Astrocyte (in vitro differentiated cells and primary cell): ENCODE results near the gene UROC1. TPM values are rescaled to one million over a fixed set of nuclear protein-coding genes. Genes with fewer than 3 reads are reported as not detected.

Experiments used
- DNase-seq: peaks from one replicate; pipeline ENCODE4 v3.0.0-alpha.2; 2010; ENCODE audit warnings: low read depth
- FAIRE-seq: peaks from 2 replicates; lab custom pipeline; 2011; peaks lifted over from hg19 to GRCh38; lab: Jason Lieb, UNC
- H2AFZ ChIP-seq: 2 replicates; pipeline ENCODE4 v1.6.0; 2012; ENCODE audit warnings: low read depth, low read length, inconsistent platforms
- H3K27ac ChIP-seq: 2 replicates; pipeline ENCODE4 v1.5.1; 2011; ENCODE audit warnings: low read depth, low read length, inconsistent platforms
- H3K27me3 ChIP-seq: 2 replicates; pipeline ENCODE4 v1.6.0; 2011; ENCODE audit warnings: low read length, inconsistent platforms; ENCODE audit not compliant: insufficient read depth
- H3K36me3 ChIP-seq: 2 replicates; pipeline ENCODE4 v1.5.1; 2011; ENCODE audit warnings: low read length, inconsistent platforms; ENCODE audit not compliant: insufficient read depth
- H3K4me1 ChIP-seq: 2 replicates; pipeline ENCODE4 v1.5.1; 2011; ENCODE audit warnings: low read length, inconsistent platforms; ENCODE audit not compliant: insufficient read depth
- H3K4me2 ChIP-seq: 2 replicates; pipeline ENCODE4 v1.6.0; 2012; ENCODE audit warnings: low read length, inconsistent platforms
- H3K4me3 ChIP-seq: 2 replicates; pipeline ENCODE4 v1.5.1; 2011; ENCODE audit warnings: low read depth, mild to moderate bottlenecking, low read length, inconsistent platforms; ENCODE audit not compliant: insufficient read depth
- H3K79me2 ChIP-seq: 2 replicates; pipeline ENCODE4 v1.6.0; 2012; ENCODE audit warnings: mild to moderate bottlenecking, low read length, inconsistent platforms; ENCODE audit not compliant: insufficient read depth
- H3K9ac ChIP-seq: 2 replicates; pipeline ENCODE4 v1.6.0; 2012; ENCODE audit warnings: mild to moderate bottlenecking, low read length, inconsistent platforms
- H3K9me3 ChIP-seq: 2 replicates; pipeline ENCODE4 v1.5.1; 2012; ENCODE audit warnings: low read depth, mild to moderate bottlenecking, low read length, inconsistent platforms; ENCODE audit not compliant: insufficient read depth
- H4K20me1 ChIP-seq: 2 replicates; pipeline ENCODE4 v1.6.0; 2012; ENCODE audit warnings: low read length, inconsistent platforms; ENCODE audit not compliant: insufficient read depth
- H3K27ac Mint-ChIP-seq: one replicate; pipeline ENCODE4 v1.8.0; 2021; ENCODE audit warnings: mild to moderate bottlenecking, mixed read lengths; ENCODE audit not compliant: unreplicated experiment
- H3K27me3 Mint-ChIP-seq: one replicate; pipeline ENCODE4 v1.8.0; 2021; ENCODE audit warnings: low read depth, mixed read lengths; ENCODE audit not compliant: unreplicated experiment
- H3K36me3 Mint-ChIP-seq: one replicate; pipeline ENCODE4 v1.8.0; 2021; ENCODE audit warnings: low read depth, mixed read lengths; ENCODE audit not compliant: unreplicated experiment
- H3K4me1 Mint-ChIP-seq: one replicate; pipeline ENCODE4 v1.8.0; 2021; ENCODE audit warnings: low read depth, mixed read lengths; ENCODE audit not compliant: unreplicated experiment
- H3K4me3 Mint-ChIP-seq: one replicate; pipeline ENCODE4 v1.8.0; 2021; ENCODE audit warnings: mild to moderate bottlenecking, moderate library complexity, mixed read lengths; ENCODE audit not compliant: unreplicated experiment
- H3K9me3 Mint-ChIP-seq: one replicate; pipeline ENCODE4 v1.8.0; 2021; ENCODE audit warnings: mild to moderate bottlenecking, mixed read lengths; ENCODE audit not compliant: unreplicated experiment
- EZH2 ChIP-seq: IDR thresholded peaks from 2 replicates; pipeline ENCODE4 v1.6.1; 2012; ENCODE audit warnings: mild to moderate bottlenecking, low read length, inconsistent platforms; ENCODE audit not compliant: insufficient read depth
- total RNA-seq: library from RNA; stranded (reverse); gene quantifications from 2 replicates; pipeline ENCODE4 v1.2.1, GENCODE V29; 2021
- TF ChIP-seq, protein P1 (sequence below): IDR thresholded peaks from 2 replicates; pipeline ENCODE4 v1.5.1; 2011; ENCODE audit warnings: low read depth, mild to moderate bottlenecking, inconsistent platforms, low read length, moderate library complexity; ENCODE audit not compliant: insufficient read depth

UROC1 gene
- total RNA-seq, 1 donor from 2014 or later = not detected

DNA sequence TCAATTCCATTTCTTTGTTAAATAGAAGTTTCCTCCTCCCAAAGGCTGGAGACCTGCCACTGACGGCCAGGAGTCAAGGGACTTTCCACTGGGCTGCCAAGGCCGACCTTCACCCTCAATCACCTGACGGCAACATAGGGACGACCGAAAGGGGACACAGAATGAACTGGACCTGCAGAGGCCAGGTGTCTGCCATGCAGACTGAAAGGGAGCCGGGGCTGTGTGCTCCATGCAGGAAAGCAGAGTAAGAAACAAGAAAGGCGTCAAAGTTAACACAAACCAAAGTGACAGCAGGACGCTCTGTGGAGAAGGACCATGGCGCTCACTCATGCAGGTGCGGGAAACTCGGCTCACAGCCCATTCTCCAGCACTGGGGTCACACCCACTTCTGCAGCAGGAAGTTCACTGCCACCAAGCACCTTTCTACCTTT, 67.9 kb downstream of the UROC1 start:
- H3K4me2 ChIP-seq = no peak overlapping the region
- TF ChIP-seq EZH2 = no peak
- TF ChIP-seq, protein P1, sequence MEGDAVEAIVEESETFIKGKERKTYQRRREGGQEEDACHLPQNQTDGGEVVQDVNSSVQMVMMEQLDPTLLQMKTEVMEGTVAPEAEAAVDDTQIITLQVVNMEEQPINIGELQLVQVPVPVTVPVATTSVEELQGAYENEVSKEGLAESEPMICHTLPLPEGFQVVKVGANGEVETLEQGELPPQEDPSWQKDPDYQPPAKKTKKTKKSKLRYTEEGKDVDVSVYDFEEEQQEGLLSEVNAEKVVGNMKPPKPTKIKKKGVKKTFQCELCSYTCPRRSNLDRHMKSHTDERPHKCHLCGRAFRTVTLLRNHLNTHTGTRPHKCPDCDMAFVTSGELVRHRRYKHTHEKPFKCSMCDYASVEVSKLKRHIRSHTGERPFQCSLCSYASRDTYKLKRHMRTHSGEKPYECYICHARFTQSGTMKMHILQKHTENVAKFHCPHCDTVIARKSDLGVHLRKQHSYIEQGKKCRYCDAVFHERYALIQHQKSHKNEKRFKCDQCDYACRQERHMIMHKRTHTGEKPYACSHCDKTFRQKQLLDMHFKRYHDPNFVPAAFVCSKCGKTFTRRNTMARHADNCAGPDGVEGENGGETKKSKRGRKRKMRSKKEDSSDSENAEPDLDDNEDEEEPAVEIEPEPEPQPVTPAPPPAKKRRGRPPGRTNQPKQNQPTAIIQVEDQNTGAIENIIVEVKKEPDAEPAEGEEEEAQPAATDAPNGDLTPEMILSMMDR = no peak
- no peak for FAIRE-seq
- no peak overlapping the region for H3K9ac ChIP-seq
- H3K4me3 Mint-ChIP-seq = no peak overlapping the region
- no peaks in the 10 kb centered on the region for H3K27me3 ChIP-seq
- H3K27ac ChIP-seq = no peak overlapping the region
- H3K4me1 ChIP-seq = no peaks in the 10 kb centered on the region
- H3K36me3 ChIP-seq = peaks cover 9% of the 10 kb centered on the region
- peaks cover 3% of the 10 kb centered on the region for H3K4me1 Mint-ChIP-seq
- peaks cover 4% of the 10 kb centered on the region for H3K79me2 ChIP-seq
- no peak for DNase-seq
- no peaks in the 10 kb centered on the region for H3K9me3 ChIP-seq
- no peak overlapping the region for H3K27ac Mint-ChIP-seq
- no peaks in the 10 kb centered on the region for H3K9me3 Mint-ChIP-seq
- no peak overlapping the region for H2AFZ ChIP-seq
- peaks cover 5% of the 10 kb centered on the region for H3K36me3 Mint-ChIP-seq
- no peak overlapping the region for H3K4me3 ChIP-seq
- H3K27me3 Mint-ChIP-seq = no peaks in the 10 kb centered on the region
- H4K20me1 ChIP-seq = peaks cover 46% of the 10 kb centered on the region

DNA sequence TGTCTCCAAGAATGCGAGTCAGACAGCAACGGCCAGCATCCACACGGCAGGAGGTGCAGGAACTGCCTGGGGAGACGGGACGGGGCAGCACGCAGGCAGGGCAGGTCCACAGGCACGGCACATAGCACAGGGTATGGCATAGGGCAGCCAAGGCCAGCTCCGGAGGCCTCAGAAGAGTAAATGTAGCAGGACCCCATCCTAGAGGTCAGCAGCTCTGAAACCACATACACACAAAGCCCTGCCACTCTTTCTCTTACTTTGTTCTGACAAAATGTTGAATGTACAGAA, 68.7 kb downstream of the UROC1 start:
- H2AFZ ChIP-seq = no peak overlapping the region
- Mint-ChIP-seq H3K27ac (no peak overlapping the region), H3K27me3 (no peaks in the 10 kb centered on the region), H3K9me3 (no peaks in the 10 kb centered on the region), H3K4me1 (no peaks in the 10 kb centered on the region), H3K36me3 (peaks cover 5% of the 10 kb centered on the region), H3K4me3 (no peak overlapping the region)
- TF ChIP-seq, protein P1 = no peak
- no peak for TF ChIP-seq EZH2
- FAIRE-seq (no peak), DNase-seq (no peak)
- H3K9me3 ChIP-seq = no peaks in the 10 kb centered on the region
- H3K4me3 ChIP-seq = no peak overlapping the region
- H3K36me3 ChIP-seq = peaks cover 6% of the 10 kb centered on the region
- no peaks in the 10 kb centered on the region for H3K4me1 ChIP-seq
- no peaks in the 10 kb centered on the region for H3K27me3 ChIP-seq
- no peak overlapping the region for H3K27ac ChIP-seq
- no peak overlapping the region for H3K4me2 ChIP-seq
- peaks cover 42% of the 10 kb centered on the region for H4K20me1 ChIP-seq
- peaks cover 4% of the 10 kb centered on the region for H3K79me2 ChIP-seq
- H3K9ac ChIP-seq = no peak overlapping the region

DNA sequence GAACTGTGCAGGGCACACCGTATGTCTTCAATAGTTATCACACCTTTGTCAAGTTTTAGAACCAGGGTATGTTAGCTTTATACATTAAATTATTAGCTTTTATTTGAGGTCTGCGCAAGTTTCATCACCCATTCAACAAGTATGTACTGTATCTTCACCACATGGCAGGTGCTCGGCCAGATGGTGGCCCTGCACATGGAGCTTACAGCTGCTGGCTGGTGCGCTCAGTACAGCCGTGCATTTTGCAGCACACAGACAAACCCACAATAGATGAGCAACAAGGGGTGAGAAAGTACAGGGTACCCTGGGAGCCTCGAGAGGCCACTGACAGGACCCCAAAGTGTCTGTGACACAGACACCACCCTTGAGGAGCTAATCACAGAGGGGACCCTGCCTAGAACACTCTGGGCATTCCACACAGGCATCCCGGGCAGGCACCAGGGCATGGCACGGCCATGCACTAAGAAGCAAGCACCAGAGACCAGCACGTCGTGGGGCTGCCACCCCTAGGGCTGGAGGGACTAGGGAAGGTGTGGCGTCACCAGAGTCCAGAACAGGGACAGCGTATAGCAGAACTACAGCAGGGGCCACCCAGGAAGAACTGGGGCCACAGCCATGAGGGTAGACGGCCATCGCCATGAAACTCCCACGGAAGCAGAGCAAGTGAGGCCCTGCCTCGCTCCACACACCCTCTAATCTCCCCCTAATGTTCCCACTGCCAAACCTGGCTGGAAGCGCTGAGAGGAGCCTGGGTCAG, 69.3 kb downstream of the UROC1 start:
- H3K4me1 Mint-ChIP-seq = no peaks in the 10 kb centered on the region
- H2AFZ ChIP-seq = no peak overlapping the region
- no peaks in the 10 kb centered on the region for H3K27me3 Mint-ChIP-seq
- no peak overlapping the region for H3K27ac ChIP-seq
- H3K4me2 ChIP-seq = no peak overlapping the region
- H3K79me2 ChIP-seq = peaks cover 4% of the 10 kb centered on the region
- TF ChIP-seq, protein P1 = no peak
- TF ChIP-seq EZH2 = no peak
- no peak for FAIRE-seq
- no peak overlapping the region for H3K9ac ChIP-seq
- no peaks in the 10 kb centered on the region for H3K9me3 ChIP-seq
- H3K27ac Mint-ChIP-seq = no peak overlapping the region
- no peaks in the 10 kb centered on the region for H3K9me3 Mint-ChIP-seq
- no peak for DNase-seq
- no peak overlapping the region for H3K4me3 ChIP-seq
- H4K20me1 ChIP-seq = peaks cover 42% of the 10 kb centered on the region
- H3K4me1 ChIP-seq = no peaks in the 10 kb centered on the region
- H3K36me3 Mint-ChIP-seq = peaks cover 5% of the 10 kb centered on the region
- no peak overlapping the region for H3K4me3 Mint-ChIP-seq
- no peaks in the 10 kb centered on the region for H3K27me3 ChIP-seq
- peaks cover 6% of the 10 kb centered on the region for H3K36me3 ChIP-seq
